LNCAP (cell line): ENCODE results near the gene RUNX3.

ENCODE experiments used
- CTCF ChIP-seq: fragments of 450-650 bp; IDR thresholded peaks from 2 replicates; pipeline ENCODE4 v1.5.1; 2017; ENCODE audit warnings: mild to moderate bottlenecking

RUNX3 gene

GRCh38 chr1:24899581-24900485 lies 30.2 kb downstream of the RUNX3 start:
- TF ChIP-seq CTCF: no peak

DNA sequence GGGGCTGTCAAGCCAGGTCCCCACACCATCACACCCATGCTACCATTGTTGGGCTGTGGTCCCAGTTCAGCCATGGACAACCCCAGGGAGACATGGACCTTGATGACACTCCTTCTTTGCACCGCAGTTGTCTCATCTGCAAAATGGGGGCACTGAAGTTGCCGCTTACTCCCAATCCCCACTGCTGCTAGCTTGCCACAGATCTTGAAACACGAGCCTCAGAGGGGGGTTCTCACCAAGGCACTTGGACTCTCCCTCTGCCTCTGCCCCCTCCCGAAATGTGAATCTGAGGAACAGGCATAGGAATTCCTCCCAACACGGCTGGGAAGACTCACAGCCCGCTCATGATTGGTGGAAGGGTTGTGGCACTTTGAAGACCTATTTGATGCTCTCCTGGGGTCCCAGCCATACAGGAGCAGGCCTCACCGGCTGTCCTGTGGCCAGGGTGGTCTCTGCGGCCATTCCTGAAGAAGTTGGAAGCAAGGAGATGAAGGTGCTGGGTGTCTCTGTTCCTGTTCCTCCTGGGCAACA lies 31.1 kb downstream of the RUNX3 start:
- TF ChIP-seq CTCF: no peak

DNA sequence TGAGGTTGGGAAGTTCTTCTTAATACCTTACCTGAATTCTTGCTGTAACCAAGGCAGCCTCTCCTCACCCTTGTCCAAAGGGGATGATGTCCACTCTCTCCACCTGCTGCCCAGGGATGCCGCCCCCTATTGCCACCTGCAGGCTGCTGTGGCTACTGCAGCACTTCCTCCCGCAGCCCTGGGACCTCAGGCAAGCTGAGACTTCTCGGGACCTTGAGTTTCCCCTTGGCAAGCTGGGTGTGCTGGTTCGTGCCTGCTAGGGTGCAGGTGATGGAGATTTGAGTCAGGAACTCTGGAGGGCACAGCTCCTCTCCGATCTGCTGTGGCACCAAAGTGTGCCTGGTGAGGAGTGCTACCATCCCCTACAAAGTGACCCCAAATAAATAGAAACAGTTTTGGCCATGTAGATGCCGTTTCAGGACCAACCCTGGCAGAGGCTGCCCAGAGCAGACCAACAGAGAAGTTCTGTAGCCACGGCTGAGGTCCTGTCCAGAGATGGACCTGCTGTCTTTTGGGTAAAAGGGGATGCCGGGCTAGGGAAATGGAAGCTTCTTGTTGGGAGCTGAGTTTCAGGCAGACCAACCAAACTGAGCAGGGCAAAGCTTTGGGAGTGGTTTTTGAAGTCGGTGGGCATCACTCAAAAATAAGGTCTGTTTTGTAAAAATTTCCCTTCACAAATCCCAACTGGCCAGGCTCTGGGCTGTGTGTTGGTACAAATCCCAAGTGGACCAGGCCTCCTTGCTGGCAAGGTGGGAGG lies 31.7 kb downstream of the RUNX3 start:
- peak; percentile 63 for TF ChIP-seq CTCF

DNA sequence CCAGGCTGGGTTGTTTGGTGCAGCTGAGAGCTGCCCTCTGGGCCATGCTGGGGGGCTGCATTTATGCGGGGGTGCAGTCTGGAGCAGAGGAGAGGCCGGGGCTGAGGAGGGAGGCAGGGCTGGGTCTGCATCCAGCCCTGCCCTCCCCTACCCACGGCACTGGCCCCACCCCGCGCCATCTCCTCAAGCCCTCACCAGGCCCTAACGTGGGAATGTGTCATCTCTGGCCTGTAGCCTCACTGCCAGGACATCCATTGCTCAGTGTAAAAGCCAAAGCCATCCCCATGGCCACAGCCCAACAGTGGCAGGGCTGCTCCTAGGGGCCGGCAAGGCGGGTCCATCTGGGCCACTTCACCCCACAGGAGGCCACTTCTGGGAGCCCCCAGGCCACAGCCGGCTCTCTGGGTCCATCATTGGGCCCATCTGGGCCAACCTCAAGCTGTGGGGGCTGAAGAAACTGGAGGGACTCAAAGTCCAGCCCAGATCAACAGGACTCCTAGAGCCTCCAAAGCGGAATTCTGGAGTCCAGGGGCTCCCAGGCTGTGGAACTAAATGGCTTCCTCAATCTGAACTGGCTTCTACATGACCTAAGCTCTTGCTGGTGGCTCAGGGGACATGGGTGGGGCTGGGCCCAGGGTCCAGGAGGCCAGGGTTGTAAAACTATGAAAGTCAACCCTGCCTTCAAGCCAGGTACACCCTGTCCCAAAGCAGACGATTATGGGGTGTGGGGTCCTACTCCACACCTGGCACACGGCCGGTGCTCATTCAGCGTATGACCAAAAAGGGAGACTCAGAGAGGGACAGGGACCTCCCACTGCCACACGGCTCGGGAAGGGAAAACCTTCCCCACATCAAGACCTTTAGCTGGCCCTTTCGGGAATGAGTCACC lies 32.6 kb downstream of the RUNX3 start:
- no peak for TF ChIP-seq CTCF

DNA sequence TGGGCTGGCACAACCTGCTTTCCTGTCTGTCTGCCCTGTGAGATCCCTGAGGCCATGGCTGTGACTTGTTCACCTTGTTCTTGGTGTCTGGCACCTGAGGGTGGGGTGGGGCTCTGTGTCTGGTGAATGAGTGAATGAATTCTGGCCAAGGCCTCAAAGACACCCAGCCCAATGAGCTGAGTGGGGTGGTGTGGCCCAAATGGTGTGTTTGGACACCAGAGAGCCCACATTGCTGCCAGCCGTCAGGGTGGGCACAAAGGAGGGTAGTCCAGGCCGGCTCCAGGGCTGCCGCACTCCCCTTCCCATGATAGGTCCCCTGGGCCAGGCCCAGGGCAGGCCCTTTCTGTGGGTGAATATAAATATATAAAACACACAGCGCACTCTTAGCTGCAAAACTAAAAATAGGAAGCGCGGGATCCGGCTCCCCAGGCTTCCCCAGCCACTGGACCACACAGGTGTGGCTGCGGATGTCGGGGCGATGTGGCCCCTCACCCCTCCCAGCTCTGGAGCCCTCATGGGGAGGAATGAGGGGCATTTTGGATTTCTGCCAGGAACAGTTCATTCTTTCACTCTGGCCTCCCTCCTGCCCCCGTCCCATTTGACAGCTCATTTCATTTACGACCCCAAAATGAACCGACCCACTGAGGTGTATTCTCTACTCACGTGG lies 33.3 kb downstream of the RUNX3 start:
- TF ChIP-seq CTCF: no peak

GRCh38 chr1:24896176-24896575 lies 33.9 kb downstream of the RUNX3 start:
- TF ChIP-seq CTCF: no peak

DNA sequence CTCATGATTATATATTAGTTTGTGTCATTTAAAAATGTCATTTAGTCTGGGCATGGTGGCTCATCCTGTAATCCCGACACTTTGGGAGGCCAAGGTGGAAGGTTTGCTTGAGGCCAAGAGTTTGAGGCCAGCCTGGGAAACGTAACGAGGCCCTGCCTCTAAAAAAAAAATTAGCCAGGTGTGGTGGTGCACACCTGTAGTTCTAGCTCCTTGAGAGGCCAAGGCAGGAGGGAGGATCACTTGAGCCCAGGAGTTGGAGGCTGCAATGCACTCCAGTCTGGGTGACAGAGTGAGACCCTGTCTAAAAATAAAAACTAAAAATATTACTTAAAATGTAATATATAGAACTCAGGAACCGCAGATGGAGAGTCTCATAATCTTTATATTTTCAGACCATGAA lies 34.6 kb downstream of the RUNX3 start:
- TF ChIP-seq CTCF: no peak
